GM10847 (cell line): ENCODE data around the gene ADAMTS17.

Source experiments
- POLR2A ChIP-seq: IDR thresholded peaks from 2 replicates; pipeline ENCODE4 v1.6.1; 2011; ENCODE audit not compliant: insufficient read length; ENCODE audit errors: extremely low read depth

Gene ADAMTS17

DNA sequence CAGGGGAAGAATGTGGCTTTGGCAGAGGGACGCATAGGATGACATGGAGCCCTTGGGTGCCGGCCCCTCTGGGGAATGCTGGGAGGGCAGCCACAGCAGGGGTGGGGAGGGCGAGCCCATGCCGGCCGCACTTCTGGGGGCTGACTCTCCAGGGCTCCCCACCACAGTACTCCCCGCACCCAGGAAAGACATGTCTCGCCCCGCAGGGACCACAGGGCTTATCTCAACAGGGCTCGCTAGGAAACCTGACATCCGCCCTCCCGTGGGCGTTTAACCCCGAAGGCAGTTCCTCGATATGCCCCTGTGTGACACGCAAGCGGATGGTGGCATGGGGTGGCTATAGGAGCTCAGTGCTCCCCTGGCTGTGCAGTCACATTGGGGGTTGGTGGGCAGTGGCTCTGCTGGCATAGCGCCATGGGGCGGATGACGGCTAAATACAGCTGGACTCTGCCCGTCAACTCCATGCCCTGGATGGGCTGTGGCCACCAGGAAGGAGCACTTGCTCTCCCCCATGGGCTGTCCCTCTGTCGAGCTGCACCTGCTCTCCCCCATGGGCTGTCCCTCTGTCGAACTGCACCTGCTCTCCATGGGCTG lies 141.4 kb downstream of the ADAMTS17 start:
- no peak for TF ChIP-seq POLR2A

DNA sequence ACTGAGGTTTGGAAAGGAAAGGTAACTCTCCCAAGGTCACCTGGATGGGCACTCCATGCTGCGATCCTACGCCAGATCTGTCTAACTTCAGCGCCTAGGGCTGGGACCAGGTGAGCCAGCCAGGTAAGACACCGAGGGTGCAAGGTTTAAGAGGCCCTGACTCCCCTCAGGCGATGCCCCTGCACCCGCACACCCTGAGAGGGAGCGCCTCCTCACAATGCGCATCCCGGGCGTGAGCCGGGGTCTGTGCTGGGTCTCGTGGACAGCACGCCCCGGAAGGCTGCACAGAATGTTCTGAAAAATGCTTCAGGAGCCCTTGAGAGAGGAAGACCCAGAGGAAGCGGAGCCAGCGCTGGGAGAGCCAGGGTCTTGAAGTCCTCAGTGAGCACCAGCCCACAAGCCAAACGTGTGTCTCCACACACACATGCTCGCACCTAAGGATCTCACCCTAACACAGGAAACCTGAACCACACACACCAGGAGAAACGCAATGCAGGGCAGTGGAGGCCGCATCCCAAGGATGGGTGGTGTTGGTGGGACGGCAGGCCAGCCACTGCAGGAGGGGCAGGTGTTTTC lies 142.0 kb downstream of the ADAMTS17 start:
- no peak for TF ChIP-seq POLR2A

DNA sequence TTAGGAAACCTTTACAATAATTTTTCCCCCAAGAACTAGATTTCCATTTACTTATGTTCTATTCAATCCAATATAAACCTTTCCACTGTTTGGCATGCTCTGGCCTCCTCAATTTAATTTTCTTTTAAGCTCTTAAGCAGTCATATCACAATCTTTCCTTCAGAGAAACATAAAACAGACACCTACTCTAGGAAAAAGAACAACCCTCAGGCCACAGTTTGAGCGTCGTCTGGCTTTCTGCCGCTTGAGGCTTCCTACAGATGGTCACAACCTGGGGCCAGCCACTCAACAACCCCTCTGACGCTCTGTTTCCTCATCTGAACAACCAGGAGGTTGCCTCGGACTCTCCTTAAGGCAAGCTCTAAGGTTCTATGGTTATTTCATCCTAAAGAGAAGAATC lies 143.3 kb downstream of the ADAMTS17 start:
- no peak for TF ChIP-seq POLR2A

DNA sequence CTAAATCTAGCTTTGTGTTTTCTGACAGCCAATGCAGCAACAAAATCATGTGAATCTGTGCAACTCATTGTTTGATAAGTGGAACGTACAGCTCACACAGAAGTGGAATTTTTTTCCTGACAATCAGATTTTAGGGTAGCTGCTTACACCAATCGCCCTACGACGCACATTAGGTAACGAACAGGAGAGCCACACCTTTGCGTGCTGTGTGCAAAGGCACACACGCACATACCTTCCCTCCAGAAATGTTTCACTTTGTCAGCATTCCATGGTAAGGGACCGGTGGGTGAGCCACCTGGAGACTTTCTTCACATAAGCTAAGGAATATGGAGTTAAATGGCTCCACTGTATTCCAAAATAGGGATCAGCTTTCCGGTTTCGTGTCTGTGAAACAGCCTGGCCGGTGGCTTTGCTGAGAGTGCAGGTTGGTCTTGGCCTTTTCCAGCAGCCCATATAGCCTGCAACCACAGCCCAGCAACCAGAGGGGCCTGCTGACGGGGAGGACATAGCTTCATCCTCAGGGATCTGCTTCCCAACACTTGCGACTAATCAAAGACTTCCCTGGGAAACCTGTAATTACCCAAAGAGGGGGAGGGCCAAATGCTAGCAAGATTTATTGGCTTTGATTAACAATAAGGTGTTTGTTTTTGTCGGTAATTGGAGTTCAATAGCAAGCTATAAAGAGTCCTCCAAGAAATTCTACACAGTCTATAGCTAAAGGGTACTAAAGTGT lies 145.3 kb downstream of the ADAMTS17 start:
- no peak for TF ChIP-seq POLR2A

DNA sequence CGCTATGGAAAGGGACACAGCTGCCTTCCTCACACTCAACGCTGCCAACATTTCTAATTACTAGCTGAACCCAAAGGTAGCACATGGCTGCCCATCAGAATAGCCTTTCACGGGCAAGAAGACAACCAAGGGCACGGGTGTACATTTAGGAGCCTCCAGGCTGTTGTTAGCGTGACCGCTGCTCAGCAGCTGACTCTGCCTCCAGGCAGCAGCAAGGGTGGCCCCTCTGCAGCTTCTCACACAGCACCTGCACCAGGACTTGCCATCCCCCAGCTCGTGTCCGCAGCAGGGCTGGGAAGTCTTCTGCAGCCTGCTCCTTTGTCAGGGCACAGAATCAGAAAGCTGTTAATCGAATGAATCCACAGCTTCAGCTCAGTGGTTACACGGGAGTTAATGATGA lies 146.8 kb downstream of the ADAMTS17 start:
- no peak for TF ChIP-seq POLR2A

DNA sequence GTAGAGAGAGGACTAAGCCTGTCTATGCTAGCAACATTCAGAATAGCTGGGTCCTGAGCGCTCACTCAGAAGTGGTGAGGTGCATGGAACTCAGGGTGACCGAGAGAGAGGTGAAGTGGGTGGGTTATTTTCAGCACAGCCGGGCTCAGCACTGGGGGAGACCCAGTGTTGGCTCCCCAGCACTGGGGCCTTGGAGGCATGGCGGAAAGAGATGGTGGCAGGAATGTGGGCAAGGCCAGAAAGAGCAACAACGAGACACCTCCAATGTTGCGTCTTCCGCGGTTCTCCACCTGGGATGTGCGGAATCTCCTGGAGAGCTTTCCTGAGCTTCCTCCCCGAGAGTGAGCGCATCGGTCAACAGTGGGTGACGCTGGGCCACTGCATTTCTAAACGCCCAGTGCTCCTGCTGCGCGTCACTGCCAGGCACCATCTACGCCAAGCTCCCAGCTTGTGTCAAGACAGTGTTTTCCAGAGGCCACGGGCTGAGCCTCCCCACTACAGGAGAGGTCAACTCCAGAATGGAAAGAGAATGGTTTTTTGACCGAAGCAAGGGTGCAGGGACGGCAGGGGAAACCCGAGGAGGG lies 148.4 kb downstream of the ADAMTS17 start:
- no peak for TF ChIP-seq POLR2A

DNA sequence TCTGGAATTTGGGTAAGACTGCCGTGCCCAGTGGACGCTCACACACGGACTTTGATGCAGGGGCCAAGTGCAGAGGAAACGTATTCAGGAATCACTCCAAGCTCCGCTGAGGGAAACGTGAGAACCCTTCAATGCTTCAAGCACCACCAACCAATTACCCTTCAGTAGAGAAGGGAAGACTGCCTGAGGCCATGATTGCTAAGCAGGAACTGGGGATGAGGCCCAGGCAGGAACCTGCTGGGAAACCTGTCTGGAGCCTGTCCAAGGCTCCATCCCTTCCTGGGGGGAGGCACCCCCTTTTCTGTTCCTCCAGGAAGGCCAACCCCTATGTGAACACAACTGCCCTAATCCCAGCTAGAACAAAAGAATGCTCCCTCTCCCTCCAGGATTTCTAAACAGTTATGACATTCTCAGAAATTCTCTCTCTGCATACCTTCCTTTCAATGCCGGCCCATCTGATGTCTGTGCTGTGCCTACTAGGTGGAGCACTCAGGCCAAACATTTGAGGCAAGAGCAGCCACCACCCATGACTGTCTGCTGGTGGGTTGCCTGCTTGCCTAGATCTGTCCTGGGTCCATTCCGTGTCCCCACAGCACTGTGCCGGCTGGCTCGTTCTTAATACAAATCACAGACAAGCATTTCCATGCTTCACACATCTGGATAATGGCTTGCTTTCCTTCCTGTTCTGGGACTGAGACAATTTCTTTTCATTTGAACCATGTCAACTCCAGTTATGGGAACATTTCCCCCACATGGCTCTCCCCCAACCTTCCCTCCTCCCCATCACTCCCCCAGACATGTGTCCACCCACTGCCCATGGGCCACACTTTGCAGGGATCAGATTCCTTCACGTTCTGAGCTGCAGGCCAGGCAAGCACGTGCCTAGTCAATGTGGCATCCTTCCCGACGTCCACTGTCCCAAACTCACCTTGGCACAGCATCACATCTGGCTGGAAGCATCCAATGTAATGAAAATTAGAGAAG lies 149.4 kb downstream of the ADAMTS17 start:
- no peak for TF ChIP-seq POLR2A

DNA sequence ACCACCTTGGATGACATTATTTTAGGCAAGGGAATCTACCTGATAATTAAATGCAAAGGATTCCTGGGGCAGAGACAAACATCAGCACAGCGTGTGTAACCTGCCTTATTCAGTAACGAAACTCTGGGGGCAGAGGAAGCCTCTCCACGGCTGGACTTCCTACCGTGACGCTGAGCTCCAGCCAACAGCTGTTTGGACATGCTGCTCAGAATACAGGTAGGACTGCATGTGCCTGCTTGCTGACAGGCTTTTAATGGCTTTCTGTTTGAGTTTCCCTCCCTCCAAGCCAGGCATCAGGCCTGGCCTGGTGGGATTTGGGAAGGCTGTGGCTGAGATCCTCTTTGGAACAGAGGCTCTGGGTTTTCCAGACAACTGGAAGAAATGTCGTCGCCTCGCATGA lies 150.6 kb downstream of the ADAMTS17 start:
- TF ChIP-seq POLR2A = no peak

DNA sequence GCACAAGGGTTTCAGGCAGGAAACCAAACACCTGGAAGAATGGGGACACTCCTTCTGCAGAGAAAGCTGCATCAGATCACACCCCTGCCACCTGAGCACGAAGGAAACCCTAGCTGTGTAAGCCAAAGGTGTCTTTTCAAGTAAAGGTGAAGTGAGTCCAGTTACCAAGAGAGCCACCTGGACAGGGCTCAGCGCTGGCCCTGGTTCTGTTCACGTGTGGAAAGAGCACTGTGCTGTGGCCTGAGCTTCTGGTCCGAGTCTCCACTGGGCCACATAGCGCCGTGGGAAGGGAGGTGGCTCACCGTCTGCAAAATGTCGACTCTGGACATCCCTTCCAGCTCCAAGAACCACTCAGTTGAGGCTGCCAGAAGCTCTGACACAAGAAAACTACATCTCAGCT lies 151.1 kb downstream of the ADAMTS17 start:
- no peak for TF ChIP-seq POLR2A

DNA sequence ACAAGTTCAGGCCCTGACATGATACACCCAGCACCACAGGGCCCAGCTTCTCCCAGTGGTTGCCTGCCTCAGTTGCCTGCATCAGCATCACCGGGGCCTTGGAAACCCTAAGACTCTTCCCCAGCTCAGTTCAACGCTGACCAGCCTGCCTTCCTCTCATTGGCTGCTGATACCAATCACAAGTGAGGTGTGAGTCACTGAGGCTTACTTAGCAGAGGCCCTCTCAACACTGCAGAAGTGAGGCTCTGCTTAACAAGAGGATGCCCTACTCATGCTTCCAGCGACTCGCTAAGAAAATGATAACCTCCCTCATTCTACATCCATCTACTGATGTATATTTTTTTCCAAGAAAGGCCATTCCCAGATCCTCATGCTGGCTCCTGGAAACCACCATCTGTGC lies 151.9 kb downstream of the ADAMTS17 start:
- TF ChIP-seq POLR2A = no peak

DNA sequence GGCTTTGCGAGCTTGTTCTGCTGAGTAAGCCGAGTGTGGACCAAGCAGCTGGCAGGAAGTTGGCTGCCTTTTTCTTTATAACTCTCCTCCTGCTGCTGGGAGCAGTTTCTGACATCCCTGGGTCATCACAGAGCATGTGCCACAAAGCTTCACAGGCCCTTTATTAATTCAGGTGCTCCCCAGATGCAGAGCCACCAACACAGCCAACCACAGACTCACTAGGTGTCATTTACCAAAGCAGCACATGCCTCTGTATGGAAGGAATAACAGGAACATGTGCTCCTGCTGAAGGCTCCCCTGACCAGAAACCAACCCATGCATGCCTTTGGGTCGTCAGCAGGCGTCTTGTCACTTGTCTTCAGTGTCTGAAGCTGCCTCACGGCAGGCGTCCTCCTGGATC lies 152.5 kb downstream of the ADAMTS17 start:
- TF ChIP-seq POLR2A = no peak

DNA sequence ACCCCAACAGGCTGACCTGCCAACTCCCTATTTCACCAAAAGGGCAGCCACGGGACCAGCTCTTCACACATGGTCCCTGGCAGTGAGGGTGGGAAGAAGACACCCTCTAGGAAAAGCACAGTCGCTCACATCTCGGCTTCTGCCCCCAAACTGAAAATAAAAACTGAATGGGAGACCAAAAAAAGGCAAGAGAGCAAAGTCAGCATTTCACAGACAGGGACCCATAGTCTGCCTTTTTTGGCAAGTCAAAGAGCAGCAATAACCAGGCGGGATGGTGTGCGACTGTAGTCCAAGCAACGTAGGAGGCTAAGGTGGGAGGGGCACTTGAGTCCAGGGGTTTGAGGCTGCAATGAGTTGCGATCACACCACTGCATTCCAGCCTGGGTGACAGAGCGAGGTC lies 154.1 kb downstream of the ADAMTS17 start:
- TF ChIP-seq POLR2A = no peak

DNA sequence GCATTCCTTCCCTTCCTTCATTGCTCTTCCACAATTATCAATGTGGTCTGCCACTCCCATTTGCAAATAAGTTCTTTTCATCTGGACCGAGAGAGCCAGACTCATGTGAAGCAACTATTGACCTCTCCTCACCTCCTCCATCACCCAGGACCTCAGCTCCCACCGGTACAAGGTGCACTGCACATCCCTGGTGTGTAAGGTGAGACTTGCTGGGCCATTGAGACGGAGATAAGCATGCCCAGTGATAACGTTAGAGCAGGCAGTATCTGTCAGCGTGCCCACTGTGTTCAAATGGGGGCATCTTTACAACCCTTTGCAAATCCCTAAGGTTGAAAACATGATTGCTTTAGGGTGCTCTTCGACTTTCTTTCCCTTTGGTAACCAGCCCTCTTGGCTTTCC lies 154.8 kb downstream of the ADAMTS17 start:
- TF ChIP-seq POLR2A = no peak

DNA sequence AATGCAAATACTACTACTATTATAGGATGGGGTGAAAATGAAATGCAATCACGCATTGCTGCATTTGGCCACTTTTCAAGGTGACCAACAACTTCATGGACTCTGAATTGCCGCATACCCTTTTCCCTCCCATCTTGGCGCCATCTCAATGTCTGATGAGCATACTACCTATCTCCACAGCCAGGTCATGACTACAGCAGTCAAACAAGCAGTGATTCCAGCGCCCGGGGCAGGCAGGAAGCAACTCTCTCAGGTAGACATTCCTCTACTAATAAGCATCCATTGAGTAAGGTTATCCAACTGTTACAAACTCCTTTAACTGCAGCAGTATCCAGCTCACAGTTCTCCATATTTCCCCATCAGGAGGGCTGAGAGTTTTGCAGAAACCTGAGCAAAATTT lies 155.4 kb downstream of the ADAMTS17 start:
- TF ChIP-seq POLR2A = no peak

DNA sequence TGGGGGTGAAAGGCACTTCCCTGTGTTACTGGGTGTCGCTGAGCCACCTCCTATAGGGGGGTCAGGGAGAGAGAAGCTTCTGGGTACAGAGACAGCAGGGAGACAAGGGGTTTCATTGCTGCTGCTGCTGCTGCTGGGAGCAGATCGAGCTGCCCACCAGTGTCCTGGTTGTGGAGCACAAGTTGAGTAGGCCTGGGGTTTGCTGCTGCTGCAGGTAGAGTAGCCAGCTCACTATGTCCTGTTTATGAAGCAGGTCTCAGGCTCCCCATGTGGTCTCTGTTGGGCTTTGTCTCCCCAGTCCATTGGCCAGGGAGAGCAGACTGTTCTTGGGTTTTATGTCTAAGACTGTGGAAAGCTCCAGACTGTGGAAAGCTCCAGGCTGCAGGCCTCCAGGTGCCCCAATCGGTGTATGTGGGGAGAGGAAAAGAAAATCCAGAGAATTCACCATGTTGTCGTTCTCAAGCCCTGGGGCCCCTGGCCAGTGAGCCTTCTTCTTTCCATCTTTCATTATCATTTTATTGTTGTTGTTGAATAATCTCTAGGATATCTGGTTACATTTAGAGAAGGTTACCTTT lies 157.8 kb downstream of the ADAMTS17 start:
- no peak for TF ChIP-seq POLR2A
